Measurements from ENCODE around the gene PHF2.

GRCh38 chr9:93555370-93555769 is 21.0 kb upstream of the PHF2 start:
- TF ChIP-seq, protein P1, sequence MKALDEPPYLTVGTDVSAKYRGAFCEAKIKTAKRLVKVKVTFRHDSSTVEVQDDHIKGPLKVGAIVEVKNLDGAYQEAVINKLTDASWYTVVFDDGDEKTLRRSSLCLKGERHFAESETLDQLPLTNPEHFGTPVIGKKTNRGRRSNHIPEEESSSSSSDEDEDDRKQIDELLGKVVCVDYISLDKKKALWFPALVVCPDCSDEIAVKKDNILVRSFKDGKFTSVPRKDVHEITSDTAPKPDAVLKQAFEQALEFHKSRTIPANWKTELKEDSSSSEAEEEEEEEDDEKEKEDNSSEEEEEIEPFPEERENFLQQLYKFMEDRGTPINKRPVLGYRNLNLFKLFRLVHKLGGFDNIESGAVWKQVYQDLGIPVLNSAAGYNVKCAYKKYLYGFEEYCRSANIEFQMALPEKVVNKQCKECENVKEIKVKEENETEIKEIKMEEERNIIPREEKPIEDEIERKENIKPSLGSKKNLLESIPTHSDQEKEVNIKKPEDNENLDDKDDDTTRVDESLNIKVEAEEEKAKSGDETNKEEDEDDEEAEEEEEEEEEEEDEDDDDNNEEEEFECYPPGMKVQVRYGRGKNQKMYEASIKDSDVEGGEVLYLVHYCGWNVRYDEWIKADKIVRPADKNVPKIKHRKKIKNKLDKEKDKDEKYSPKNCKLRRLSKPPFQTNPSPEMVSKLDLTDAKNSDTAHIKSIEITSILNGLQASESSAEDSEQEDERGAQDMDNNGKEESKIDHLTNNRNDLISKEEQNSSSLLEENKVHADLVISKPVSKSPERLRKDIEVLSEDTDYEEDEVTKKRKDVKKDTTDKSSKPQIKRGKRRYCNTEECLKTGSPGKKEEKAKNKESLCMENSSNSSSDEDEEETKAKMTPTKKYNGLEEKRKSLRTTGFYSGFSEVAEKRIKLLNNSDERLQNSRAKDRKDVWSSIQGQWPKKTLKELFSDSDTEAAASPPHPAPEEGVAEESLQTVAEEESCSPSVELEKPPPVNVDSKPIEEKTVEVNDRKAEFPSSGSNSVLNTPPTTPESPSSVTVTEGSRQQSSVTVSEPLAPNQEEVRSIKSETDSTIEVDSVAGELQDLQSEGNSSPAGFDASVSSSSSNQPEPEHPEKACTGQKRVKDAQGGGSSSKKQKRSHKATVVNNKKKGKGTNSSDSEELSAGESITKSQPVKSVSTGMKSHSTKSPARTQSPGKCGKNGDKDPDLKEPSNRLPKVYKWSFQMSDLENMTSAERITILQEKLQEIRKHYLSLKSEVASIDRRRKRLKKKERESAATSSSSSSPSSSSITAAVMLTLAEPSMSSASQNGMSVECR (CRISPR knock-in tag; IDR thresholded peaks at IDR 0.05; ENCODE audit: borderline replicate concordance), result no peak
- TF ChIP-seq, protein P2, sequence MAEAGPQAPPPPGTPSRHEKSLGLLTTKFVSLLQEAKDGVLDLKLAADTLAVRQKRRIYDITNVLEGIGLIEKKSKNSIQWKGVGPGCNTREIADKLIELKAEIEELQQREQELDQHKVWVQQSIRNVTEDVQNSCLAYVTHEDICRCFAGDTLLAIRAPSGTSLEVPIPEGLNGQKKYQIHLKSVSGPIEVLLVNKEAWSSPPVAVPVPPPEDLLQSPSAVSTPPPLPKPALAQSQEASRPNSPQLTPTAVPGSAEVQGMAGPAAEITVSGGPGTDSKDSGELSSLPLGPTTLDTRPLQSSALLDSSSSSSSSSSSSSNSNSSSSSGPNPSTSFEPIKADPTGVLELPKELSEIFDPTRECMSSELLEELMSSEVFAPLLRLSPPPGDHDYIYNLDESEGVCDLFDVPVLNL (CRISPR knock-in tag; IDR thresholded peaks at IDR 0.05; ENCODE audit: borderline replicate concordance, low read depth), result no peak
- no peak for TF ChIP-seq NR1H2 (CRISPR knock-in tag; IDR thresholded peaks at IDR 0.05)
- no peak for TF ChIP-seq CTCF (IDR thresholded peaks at IDR 0.05)
- no peak for TF ChIP-seq ZNF121 (CRISPR knock-in tag; IDR thresholded peaks at IDR 0.05)
- no peak for TF ChIP-seq ETV6 (CRISPR knock-in tag; IDR thresholded peaks at IDR 0.05)
- no peak for TF ChIP-seq ZNF671 (CRISPR knock-in tag; IDR thresholded peaks at IDR 0.05)
- no peak for TF ChIP-seq CREM (CRISPR knock-in tag; IDR thresholded peaks at IDR 0.05)
- no peak for TF ChIP-seq ZNF416 (CRISPR knock-in tag; IDR thresholded peaks at IDR 0.05)
- TF ChIP-seq ATF3 (CRISPR knock-in tag; conservative IDR thresholded peaks at IDR 0.05), result no peak
- no peak for TF ChIP-seq FOXP1 (CRISPR knock-in tag; IDR thresholded peaks at IDR 0.05; ENCODE audit: borderline replicate concordance)
